Nephron (organoid): ENCODE results near the gene CPHXL.

Experiments used
- H3K27ac Mint-ChIP-seq, 3 experiments: 2 replicates each; pipeline ENCODE4 v1.8.0; 2020; ENCODE audit warnings: mixed read lengths in 3 of 3, mild to moderate bottlenecking in 2 of 3, moderate library complexity in 1 of 3
- H3K27me3 Mint-ChIP-seq: 2 replicates; pipeline ENCODE4 v1.8.0; 2021; ENCODE audit warnings: low read depth, mild to moderate bottlenecking, moderate library complexity, mixed read lengths
- H3K36me3 Mint-ChIP-seq: 2 replicates; pipeline ENCODE4 v1.8.0; 2020; ENCODE audit warnings: low read depth, mixed read lengths
- H3K4me1 Mint-ChIP-seq: 2 replicates; pipeline ENCODE4 v1.8.0; 2020; ENCODE audit warnings: mixed read lengths
- H3K4me3 Mint-ChIP-seq, 3 experiments: 2 replicates each; pipeline ENCODE4 v1.8.0; 2020; ENCODE audit warnings: mild to moderate bottlenecking in 3 of 3, mixed read lengths in 3 of 3, moderate library complexity in 2 of 3
- H3K9me3 Mint-ChIP-seq: 2 replicates; pipeline ENCODE4 v1.8.0; 2020; ENCODE audit warnings: mixed read lengths
- TF ChIP-seq, protein P1 (sequence below), 3 experiments: fragments of 200-600 bp; sonication (generic); IDR thresholded peaks; one replicate each; pipeline ENCODE4 v1.5.0; 2021; ENCODE audit warnings: antibody characterized with exemption in 3 of 3; ENCODE audit not compliant: unreplicated experiment in 3 of 3

CPHXL gene

DNA sequence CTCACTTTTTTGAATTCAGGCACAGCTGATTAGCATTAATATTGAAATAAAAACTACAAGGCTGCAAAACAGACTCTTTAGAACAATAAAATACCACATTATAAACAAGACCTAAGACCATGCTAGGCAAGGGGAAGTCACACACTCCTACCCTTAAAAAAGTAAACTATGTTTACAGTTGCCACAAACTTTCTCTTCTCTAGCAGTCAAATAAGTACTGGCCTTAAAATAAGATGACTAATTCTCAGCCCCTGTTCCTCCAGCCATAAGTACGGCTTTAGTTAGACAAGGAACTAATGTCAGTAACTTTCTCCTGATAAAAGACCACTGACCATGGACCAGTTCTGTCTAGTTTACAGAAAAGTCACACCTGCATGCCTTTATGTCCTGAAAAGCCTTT is 19.5 kb upstream of the CPHXL start:
- H3K4me3 Mint-ChIP-seq: no peak overlapping the region
- H3K9me3 Mint-ChIP-seq: peaks cover 25% of the 10 kb centered on the region
- TF ChIP-seq, protein P1, sequence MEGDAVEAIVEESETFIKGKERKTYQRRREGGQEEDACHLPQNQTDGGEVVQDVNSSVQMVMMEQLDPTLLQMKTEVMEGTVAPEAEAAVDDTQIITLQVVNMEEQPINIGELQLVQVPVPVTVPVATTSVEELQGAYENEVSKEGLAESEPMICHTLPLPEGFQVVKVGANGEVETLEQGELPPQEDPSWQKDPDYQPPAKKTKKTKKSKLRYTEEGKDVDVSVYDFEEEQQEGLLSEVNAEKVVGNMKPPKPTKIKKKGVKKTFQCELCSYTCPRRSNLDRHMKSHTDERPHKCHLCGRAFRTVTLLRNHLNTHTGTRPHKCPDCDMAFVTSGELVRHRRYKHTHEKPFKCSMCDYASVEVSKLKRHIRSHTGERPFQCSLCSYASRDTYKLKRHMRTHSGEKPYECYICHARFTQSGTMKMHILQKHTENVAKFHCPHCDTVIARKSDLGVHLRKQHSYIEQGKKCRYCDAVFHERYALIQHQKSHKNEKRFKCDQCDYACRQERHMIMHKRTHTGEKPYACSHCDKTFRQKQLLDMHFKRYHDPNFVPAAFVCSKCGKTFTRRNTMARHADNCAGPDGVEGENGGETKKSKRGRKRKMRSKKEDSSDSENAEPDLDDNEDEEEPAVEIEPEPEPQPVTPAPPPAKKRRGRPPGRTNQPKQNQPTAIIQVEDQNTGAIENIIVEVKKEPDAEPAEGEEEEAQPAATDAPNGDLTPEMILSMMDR (IDR thresholded peaks at IDR 0.05; ENCODE audit: unreplicated experiment in 3 of 3): no peak
- no peaks in the 10 kb centered on the region for H3K27me3 Mint-ChIP-seq
- H3K36me3 Mint-ChIP-seq: peaks cover 4% of the 10 kb centered on the region
- H3K27ac Mint-ChIP-seq: no peak overlapping the region
- no peaks in the 10 kb centered on the region for H3K4me1 Mint-ChIP-seq

DNA sequence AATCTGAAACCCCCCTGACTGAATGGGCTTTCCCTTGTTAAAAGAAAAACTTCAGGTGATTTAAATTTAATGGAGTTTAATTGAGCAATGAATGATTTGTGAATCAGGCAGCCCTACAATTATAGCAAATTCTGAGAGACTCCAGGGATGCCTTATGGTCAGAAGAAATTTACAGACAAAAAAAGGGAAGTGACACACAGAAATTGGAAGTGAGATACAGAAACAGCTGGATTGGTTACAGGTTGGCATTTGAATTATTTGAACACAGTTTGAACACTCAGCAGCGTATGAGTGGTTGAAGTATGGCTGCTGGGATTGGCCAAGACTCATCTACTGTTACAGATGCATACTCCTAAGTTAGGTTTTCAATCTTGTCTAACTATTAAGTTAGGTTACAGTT is 19.0 kb upstream of the CPHXL start:
- Mint-ChIP-seq H3K4me1 (no peaks in the 10 kb centered on the region), H3K27ac (no peak overlapping the region), H3K36me3 (peaks cover 4% of the 10 kb centered on the region), H3K9me3 (peaks cover 27% of the 10 kb centered on the region), H3K27me3 (no peaks in the 10 kb centered on the region), H3K4me3 (no peak overlapping the region)
- TF ChIP-seq, protein P1 (IDR thresholded peaks at IDR 0.05; ENCODE audit: unreplicated experiment in 3 of 3): no peak

DNA sequence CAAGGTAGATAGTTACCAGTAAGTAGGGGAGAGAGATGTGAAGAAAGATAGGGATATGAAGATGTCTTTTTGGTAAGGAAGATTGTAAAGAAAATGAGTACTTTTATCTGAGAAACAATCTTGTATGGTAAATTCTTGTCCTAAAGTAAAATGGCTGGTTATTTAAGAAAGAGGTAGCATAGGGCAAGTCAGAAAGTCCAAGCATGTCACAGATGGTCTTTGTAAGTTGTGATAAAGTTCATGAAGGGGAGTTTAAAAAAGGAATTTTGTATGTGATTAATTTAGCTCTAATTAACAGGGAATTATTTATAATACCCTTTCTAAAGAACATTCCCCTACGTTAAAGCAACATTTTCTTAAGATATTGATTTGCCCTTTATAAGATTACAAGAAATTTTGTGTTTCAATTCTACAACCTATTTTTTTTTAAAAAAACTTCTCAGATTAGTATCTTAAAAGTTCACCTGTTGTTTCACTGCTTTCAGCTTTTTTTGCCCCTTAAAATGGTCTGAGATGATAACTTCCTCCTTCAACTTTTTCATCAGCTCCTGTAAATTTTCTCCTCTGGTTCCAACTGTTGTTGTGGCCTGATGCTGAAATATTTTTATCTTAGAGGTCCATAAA is 16.2 kb upstream of the CPHXL start:
- no peaks in the 10 kb centered on the region for H3K4me1 Mint-ChIP-seq
- H3K27me3 Mint-ChIP-seq: no peaks in the 10 kb centered on the region
- H3K4me3 Mint-ChIP-seq: no peak overlapping the region
- H3K9me3 Mint-ChIP-seq: peaks cover 45% of the 10 kb centered on the region
- TF ChIP-seq, protein P1 (IDR thresholded peaks at IDR 0.05; ENCODE audit: unreplicated experiment in 3 of 3): no peak
- peaks cover 4% of the 10 kb centered on the region for H3K36me3 Mint-ChIP-seq
- no peak overlapping the region for H3K27ac Mint-ChIP-seq

DNA sequence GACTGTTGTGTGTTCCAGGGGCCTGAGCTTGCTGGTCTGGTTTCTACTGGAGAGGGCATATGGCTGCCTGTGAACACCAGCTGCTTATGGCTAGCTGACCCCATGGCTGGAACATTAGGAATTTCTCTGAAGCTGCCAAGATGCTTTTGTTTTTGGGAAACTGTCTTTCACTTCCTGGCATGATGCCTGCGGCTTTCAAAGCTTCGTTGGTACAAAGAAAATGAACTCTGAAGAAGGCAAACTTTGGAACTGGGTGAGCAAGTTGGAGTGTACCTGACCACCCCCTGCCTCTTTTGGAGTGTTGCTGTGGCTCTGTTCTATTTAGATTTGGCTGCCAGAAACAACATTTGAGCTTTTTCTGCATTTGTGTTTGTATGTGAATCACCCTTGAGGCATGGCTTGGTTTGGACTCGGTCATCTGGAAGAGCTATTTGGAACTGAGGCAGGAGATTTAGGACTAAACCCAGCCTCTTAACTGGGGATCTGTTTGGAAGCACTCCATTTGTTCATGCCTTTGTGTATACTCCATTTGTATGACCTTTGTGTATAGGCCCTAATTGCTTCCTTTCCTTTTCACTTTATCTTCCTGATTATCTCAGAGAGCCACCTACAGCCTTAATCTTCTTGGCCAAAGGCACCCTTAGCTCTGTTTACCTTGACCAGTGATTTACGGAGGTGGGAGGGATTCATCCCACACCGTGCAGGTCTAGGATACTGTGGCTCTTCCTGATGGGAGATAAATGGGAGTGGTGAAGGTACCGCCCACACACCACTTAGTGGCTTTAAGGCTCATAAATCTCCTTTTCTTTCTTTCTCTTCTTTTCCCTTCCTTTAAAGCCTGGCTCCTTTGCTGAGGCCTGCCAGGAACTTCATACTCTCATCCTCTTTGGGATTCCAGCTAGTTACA is 7.3 kb upstream of the CPHXL start:
- no peaks in the 10 kb centered on the region for H3K36me3 Mint-ChIP-seq
- no peaks in the 10 kb centered on the region for H3K27me3 Mint-ChIP-seq
- TF ChIP-seq, protein P1 (IDR thresholded peaks at IDR 0.05; ENCODE audit: unreplicated experiment in 3 of 3): no peak
- H3K4me1 Mint-ChIP-seq: peaks cover 17% of the 10 kb centered on the region
- H3K9me3 Mint-ChIP-seq: peaks cover 8% of the 10 kb centered on the region
- peak overlapping the region; percentile 4 to 61 (median 15) for H3K27ac Mint-ChIP-seq
- H3K4me3 Mint-ChIP-seq: no peak overlapping the region

DNA sequence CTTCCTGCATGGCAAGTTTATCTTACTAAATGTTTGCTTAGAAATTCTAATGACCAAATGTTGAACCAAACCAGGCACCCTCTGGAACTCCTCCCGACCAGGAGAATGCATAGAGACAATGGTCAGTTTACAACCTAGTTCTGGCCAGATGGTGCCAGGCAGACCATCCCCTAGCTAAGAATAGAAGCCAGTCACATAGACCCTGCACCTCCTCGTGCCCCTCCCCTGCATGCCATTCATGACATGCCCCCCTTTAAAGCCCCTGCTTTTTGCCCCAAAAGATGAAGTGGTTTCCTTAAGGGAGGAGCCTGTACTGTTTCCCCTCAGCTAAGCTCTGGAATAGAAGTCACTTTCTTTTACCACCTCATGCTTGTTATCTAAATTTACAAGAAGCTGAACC is 6.6 kb upstream of the CPHXL start:
- Mint-ChIP-seq H3K27me3 (no peaks in the 10 kb centered on the region), H3K4me3 (no peak overlapping the region), H3K9me3 (peaks cover 4% of the 10 kb centered on the region), H3K27ac (peak overlapping the region in 1 of 3 experiments; percentile 61), H3K36me3 (no peaks in the 10 kb centered on the region), H3K4me1 (peaks cover 17% of the 10 kb centered on the region)
- TF ChIP-seq, protein P1 (IDR thresholded peaks at IDR 0.05; ENCODE audit: unreplicated experiment in 3 of 3): no peak
